22Rv1 (cell line): ENCODE data around the gene CRK.

ENCODE experiments used
- CTCF ChIP-seq: fragments of 450-650 bp; IDR thresholded peaks from 2 replicates; pipeline ENCODE4 v1.5.1; 2017; ENCODE audit warnings: mild to moderate bottlenecking
- ZFX ChIP-seq: fragments of 450-650 bp; IDR thresholded peaks from 2 replicates; pipeline ENCODE4 v1.6.1; 2017; ENCODE audit warnings: antibody characterized with exemption, borderline replicate concordance

DNA sequence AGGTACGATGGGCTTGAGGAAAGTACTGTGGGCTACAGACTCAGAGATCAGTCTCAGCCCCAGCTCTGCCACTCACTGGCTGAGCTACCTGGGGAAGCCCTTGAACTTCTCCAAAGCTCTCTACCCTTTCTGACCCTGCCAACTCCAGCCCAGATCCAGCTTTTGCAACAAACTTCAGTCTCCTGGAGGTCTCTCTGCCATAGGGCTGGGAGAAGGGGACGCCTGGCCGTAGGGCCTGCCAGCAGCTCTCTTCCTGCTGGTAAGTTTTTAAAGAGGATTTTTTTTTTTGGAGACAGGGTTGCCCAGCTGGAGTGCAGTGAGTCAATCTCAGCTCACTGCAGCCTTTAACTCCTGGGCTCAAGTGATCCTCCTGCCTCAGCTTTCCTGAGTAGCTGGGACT, 48.8 kb upstream of the CRK start:
- no peak for TF ChIP-seq CTCF
- no peak for TF ChIP-seq ZFX
